Activated naive CD8-positive, alpha-beta T cell treated with anti-CD3 and anti-CD28 coated beads, Interleukin-2, amount 10 ng/mL, durations not matched to agents 7 days and 5 days (primary cell): ENCODE results near the gene TIMM44. TPM values are rescaled to one million over a fixed set of nuclear protein-coding genes. Genes with fewer than 3 reads are reported as not detected.

Experiments used
- ATAC-seq: fragments of 150-1000 bp; cut with Tn5 transposase; one replicate; pipeline ENCODE4 v1.10.0; 2021; ENCODE audit warnings: low read depth, moderate library complexity
- POLR2A ChIA-PET: fragments of 350-600 bp; sonication (Branson Sonifier 250); formaldehyde crosslinking; loops from one replicate; lab custom pipeline; 2021; ENCODE audit warnings: antibody characterized with exemption; lab: Charles Lee
- DNase-seq: peaks from one replicate; pipeline ENCODE4 v3.0.0; 2021
- H3K27ac Mint-ChIP-seq: one replicate; pipeline ENCODE4 v1.8.0; 2022; ENCODE audit warnings: mild to moderate bottlenecking, mixed read lengths
- H3K27me3 Mint-ChIP-seq: one replicate; pipeline ENCODE4 v1.8.0; 2022; ENCODE audit warnings: mild to moderate bottlenecking, moderate library complexity, mixed read lengths
- H3K36me3 Mint-ChIP-seq: one replicate; pipeline ENCODE4 v1.8.0; 2021; ENCODE audit warnings: mild to moderate bottlenecking, mixed read lengths
- H3K4me1 Mint-ChIP-seq: one replicate; pipeline ENCODE4 v1.8.0; 2021; ENCODE audit warnings: mixed read lengths
- H3K4me3 Mint-ChIP-seq: one replicate; pipeline ENCODE4 v1.8.0; 2022; ENCODE audit warnings: mild to moderate bottlenecking, moderate library complexity, mixed read lengths
- H3K9me3 Mint-ChIP-seq: one replicate; pipeline ENCODE4 v1.8.0; 2021; ENCODE audit warnings: mixed read lengths
- total RNA-seq, 2 experiments: library from RNA; stranded (reverse); gene quantifications; one replicate each; pipeline ENCODE4 v1.2.3, GENCODE V29; 2021

The TIMM44 gene
- total RNA-seq, 2 experiments from 2014 or later, result 66.6 to 67.8 TPM

GRCh38 chr19:7953576-7953975 is 10.1 kb upstream of the TIMM44 start:
- H3K27ac Mint-ChIP-seq, result no peak overlapping the region
- no peak overlapping the region for H3K4me3 Mint-ChIP-seq
- no peaks in the 10 kb centered on the region for H3K27me3 Mint-ChIP-seq
- ATAC-seq, result no peak
- POLR2A ChIA-PET, result no interaction called here
- no peaks in the 10 kb centered on the region for H3K36me3 Mint-ChIP-seq
- DNase-seq, result no peak
- no peaks in the 10 kb centered on the region for H3K9me3 Mint-ChIP-seq
- no peaks in the 10 kb centered on the region for H3K4me1 Mint-ChIP-seq

DNA sequence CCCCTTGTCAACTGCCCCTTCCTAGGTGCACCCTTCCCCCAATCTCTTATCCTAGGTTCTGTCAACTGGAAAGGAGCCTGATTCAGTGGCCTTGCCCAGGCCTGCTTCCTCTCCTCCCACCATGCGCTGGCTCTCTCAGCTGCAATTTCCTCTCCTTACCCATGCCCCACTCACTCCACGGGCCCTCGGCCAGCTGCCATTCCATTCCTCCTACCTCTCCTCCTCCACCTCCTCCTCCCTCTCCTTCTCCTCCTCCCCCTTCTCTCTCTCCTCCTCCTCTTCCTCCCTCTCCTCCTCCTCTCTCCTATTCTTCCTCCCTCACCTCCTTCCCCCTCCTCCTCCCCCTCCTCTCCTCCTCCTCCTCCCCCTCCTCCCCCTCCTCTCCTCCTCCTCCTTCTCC is 9.6 kb upstream of the TIMM44 start:
- POLR2A ChIA-PET, result no interaction called here
- Mint-ChIP-seq H3K27me3 (no peaks in the 10 kb centered on the region), H3K4me3 (no peak overlapping the region), H3K9me3 (no peaks in the 10 kb centered on the region), H3K4me1 (no peaks in the 10 kb centered on the region), H3K36me3 (no peaks in the 10 kb centered on the region), H3K27ac (no peak overlapping the region)
- ATAC-seq, result no peak
- DNase-seq, result no peak

DNA sequence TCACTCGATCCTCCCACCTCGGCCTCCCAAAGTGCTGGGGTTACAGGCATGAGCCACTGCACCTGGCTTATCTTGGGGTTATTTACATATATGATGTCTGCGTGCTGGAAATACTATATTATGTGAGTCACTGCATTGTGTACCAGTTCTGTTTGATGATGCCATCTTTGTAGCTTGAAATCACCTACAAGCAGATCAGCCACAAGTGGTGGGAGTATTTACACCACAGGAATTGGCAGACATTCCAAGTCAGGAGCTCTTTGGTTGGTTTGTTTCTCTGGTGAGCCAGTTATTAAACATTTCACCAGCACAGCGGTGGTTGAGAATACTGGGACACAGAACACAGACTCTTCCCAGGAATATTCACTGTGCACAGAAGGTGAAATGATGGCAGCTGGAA is 4.5 kb upstream of the TIMM44 start:
- Mint-ChIP-seq H3K27me3 (no peaks in the 10 kb centered on the region), H3K4me3 (no peak overlapping the region), H3K27ac (no peak overlapping the region), H3K36me3 (no peaks in the 10 kb centered on the region), H3K9me3 (no peaks in the 10 kb centered on the region), H3K4me1 (peaks cover 10% of the 10 kb centered on the region)
- no peak for DNase-seq
- no peak for ATAC-seq
- POLR2A ChIA-PET, result interaction anchor here (0.5 to 0.7 kb wide), 2 partner anchors 57 to 267 kb away, joined by 3 to 4 read pairs; partner anchors contain the start of gene TRAPPC5

DNA sequence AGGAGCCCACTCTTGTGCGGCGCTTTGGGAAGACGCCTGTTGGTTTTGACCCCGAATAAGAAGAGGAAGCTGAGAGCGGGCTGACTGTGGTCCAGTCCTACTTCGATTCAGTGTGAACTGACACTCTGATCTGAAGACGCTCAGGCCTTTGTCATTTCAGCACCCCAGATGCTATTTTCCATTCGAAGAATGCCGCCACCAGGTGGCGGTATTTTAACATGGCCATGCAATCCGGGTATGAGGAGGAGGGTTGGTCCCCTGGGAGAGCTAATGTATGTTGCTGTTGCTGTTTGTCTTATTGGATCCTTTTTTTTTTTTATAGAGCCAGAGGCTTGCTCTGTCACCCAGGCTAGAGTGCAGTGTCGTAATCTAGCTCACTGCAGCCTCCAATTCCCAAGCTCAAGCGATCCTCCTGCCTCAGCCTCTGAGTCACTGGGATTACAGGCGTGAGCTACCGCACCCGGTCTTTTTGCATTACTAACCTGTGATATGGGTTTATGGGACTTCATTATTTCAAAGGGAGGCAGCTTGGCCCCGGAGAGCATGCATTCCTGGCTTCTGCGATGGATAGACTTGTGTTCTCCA is 803 bp upstream of the TIMM44 start:
- H3K4me1 Mint-ChIP-seq, result peaks cover 17% of the 10 kb centered on the region
- ATAC-seq (peak; percentile 37), DNase-seq (peak; percentile 83)
- no peaks in the 10 kb centered on the region for H3K9me3 Mint-ChIP-seq
- POLR2A ChIA-PET, result interaction anchor here (0.6 to 2.5 kb wide), 13 partner anchors 9 to 377 kb away, joined by 3 to 19 read pairs (median 5); partner anchors contain the start of genes CERS4, ELAVL1, MAP2K7 and NDUFA7
- H3K27ac Mint-ChIP-seq, result peak overlapping the region; percentile 89
- H3K36me3 Mint-ChIP-seq, result peaks cover 6% of the 10 kb centered on the region
- H3K4me3 Mint-ChIP-seq, result peak overlapping the region; percentile 87
- H3K27me3 Mint-ChIP-seq, result no peaks in the 10 kb centered on the region

GRCh38 chr19:7942981-7943443 is 454 bp downstream of the TIMM44 start:
- ATAC-seq (peak; percentile 10), DNase-seq (no peak)
- Mint-ChIP-seq H3K27ac (peak overlapping the region; percentile 89), H3K36me3 (peaks cover 9% of the 10 kb centered on the region), H3K9me3 (no peaks in the 10 kb centered on the region), H3K4me3 (peak overlapping the region; percentile 87), H3K4me1 (peaks cover 20% of the 10 kb centered on the region), H3K27me3 (no peaks in the 10 kb centered on the region)
- POLR2A ChIA-PET, result interaction anchor here (0.7 to 2.5 kb wide), 11 partner anchors 14 to 267 kb away, joined by 3 to 19 read pairs (median 5); partner anchors contain the start of genes CERS4, ELAVL1, MAP2K7 and SNAPC2

DNA sequence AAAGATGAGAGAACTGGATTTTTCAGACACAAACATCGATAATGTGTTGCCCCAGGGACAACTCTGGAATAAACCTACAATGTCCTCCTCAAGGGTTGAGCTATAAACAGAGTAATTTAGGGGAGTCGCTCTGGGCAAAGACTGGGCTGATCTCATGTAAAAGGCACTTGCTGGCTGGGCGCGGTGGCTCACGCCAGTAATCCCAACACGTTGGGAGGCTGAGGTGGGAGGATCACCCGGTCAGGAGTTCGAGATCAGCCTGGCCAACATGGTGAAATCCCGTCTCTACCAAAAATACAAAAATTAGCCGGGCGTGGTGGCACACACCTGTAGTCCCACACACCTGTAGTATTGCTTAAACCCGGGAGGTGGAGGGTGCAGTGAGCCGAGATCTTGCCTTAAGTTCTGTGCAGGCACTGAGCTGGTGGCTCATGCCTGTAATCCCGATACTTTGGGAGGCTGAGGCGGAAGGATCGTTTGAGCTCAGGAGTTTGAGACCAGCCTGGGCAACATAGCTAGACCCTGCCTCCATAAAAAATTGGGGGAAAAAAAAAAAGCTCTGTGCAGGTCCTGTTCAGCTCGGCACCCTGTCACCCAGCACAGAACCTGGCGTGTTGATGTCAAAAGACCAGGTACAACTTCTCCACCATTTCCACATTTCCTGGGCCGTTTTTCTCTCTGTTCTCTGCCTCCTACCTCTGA is 1.4 kb downstream of the TIMM44 start:
- H3K4me3 Mint-ChIP-seq, result peak overlapping the region; percentile 87
- ATAC-seq, result no peak
- H3K36me3 Mint-ChIP-seq, result peaks cover 9% of the 10 kb centered on the region
- H3K4me1 Mint-ChIP-seq, result peaks cover 20% of the 10 kb centered on the region
- no peak overlapping the region for H3K27ac Mint-ChIP-seq
- no peaks in the 10 kb centered on the region for H3K9me3 Mint-ChIP-seq
- no peak for DNase-seq
- no peaks in the 10 kb centered on the region for H3K27me3 Mint-ChIP-seq
- POLR2A ChIA-PET, result interaction anchor here (0.6 to 0.8 kb wide), 2 partner anchors 13 to 100 kb away, joined by 3 to 6 read pairs; no protein-coding TSS in a partner anchor

- no peak for ATAC-seq
- Mint-ChIP-seq H3K4me3 (no peak overlapping the region), H3K27ac (no peak overlapping the region), H3K36me3 (peaks cover 10% of the 10 kb centered on the region), H3K27me3 (no peaks in the 10 kb centered on the region), H3K9me3 (no peaks in the 10 kb centered on the region), H3K4me1 (peaks cover 20% of the 10 kb centered on the region)
- POLR2A ChIA-PET, result interaction anchor here (0.8 kb wide), 1 partner anchor 12 kb away, joined by 6 read pairs; no protein-coding TSS in a partner anchor
- DNase-seq, result no peak
Measured at GRCh38 chr19:7940841-7941240, 2.6 kb downstream of the TIMM44 start.

GRCh38 chr19:7934766-7935165 is 8.7 kb downstream of the TIMM44 start:
- H3K36me3 Mint-ChIP-seq, result peaks cover 5% of the 10 kb centered on the region

DNA sequence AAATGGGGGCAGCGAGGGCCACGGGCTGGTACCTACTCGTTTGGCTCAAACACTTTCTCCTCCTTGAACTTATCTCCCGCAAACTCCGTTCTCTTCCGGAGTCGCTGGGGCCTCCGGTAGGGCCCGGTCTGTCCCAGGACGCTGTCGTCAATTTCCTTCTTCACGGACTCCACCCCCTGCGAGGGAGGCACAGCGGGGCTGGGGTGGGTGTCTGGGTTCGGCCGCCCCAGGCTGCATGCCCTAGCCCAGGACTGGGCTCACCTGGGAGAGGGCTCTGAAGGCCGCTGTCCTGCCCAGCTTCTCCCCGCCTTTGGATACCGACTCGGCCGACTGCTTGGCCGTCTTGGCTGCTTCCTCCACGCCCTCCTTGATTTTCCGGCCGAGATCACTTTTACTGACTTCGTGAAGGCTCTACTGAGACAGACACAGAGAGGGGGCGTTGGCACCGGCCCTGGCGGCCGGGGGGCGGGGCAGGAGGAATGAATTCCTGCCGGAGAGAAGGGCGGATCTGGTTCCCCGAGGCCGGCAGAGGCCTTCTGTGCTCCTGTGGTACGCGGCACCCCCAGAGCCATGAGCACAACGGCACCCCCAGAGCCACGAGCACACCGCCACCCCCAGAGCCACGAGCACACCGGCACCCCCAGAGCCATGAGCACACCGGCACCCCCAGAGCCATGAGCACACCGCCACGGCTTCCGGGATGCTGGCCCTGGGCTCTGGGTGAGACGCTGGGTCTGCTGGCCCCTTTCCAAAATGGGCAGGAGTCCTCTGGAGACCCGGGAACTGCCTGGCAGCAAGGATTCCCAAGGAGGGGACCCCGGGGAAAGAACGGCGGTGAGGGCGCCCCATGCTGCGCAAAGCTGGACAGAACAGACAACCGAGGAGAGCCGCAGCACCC is 9.4 kb downstream of the TIMM44 start:
- ATAC-seq, result no peak
- no peak overlapping the region for H3K4me3 Mint-ChIP-seq
- peaks cover 5% of the 10 kb centered on the region for H3K36me3 Mint-ChIP-seq
- peaks cover 3% of the 10 kb centered on the region for H3K4me1 Mint-ChIP-seq
- H3K9me3 Mint-ChIP-seq, result no peaks in the 10 kb centered on the region
- no peak overlapping the region for H3K27ac Mint-ChIP-seq
- no peaks in the 10 kb centered on the region for H3K27me3 Mint-ChIP-seq
- DNase-seq, result no peak
- POLR2A ChIA-PET, result no interaction called here

More at GRCh38 chr19:7934766-7935165, 8.7 kb downstream of the TIMM44 start:
- Mint-ChIP-seq H3K4me3 (no peak overlapping the region), H3K9me3 (no peaks in the 10 kb centered on the region), H3K4me1 (peaks cover 3% of the 10 kb centered on the region), H3K27me3 (no peaks in the 10 kb centered on the region), H3K27ac (no peak overlapping the region)
- POLR2A ChIA-PET, result no interaction called here
- ATAC-seq, result no peak
- DNase-seq, result no peak

DNA sequence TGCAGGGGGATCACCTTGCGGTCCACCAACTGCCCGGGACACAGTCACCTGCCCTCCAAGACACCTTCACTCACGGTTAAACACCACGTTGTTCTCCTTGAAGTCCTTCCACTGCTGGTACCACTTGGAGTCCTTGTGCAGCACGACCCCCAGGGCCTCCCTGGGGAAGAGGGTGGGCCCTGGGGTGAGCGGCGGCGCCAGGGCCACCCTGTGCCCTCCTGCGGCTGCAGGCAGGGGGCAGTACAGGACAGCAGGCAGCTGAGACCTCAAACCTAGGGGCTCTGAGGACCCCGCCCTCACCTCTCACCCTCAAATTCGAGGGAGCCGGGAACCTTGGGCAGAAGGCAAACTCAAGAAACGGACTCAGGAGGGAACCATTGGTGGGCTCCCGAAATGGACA is 10.1 kb downstream of the TIMM44 start:
- POLR2A ChIA-PET, result no interaction called here
- no peaks in the 10 kb centered on the region for H3K9me3 Mint-ChIP-seq
- H3K27me3 Mint-ChIP-seq, result no peaks in the 10 kb centered on the region
- no peaks in the 10 kb centered on the region for H3K4me1 Mint-ChIP-seq
- no peak overlapping the region for H3K27ac Mint-ChIP-seq
- H3K4me3 Mint-ChIP-seq, result no peak overlapping the region
- peaks cover 2% of the 10 kb centered on the region for H3K36me3 Mint-ChIP-seq
- DNase-seq (no peak), ATAC-seq (no peak)

- Mint-ChIP-seq H3K4me1 (no peaks in the 10 kb centered on the region), H3K36me3 (peaks cover 2% of the 10 kb centered on the region), H3K4me3 (no peak overlapping the region), H3K27me3 (no peaks in the 10 kb centered on the region), H3K9me3 (no peaks in the 10 kb centered on the region), H3K27ac (no peak overlapping the region)
- ATAC-seq, result no peak
- POLR2A ChIA-PET, result no interaction called here
- no peak for DNase-seq
Measured at GRCh38 chr19:7932930-7933300, 10.6 kb downstream of the TIMM44 start.

- H3K36me3 Mint-ChIP-seq, result peaks cover 2% of the 10 kb centered on the region
- H3K4me1 Mint-ChIP-seq, result no peaks in the 10 kb centered on the region
- H3K27ac Mint-ChIP-seq, result no peak overlapping the region
- ATAC-seq (no peak), DNase-seq (no peak)
- no peaks in the 10 kb centered on the region for H3K9me3 Mint-ChIP-seq
- no peaks in the 10 kb centered on the region for H3K27me3 Mint-ChIP-seq
- no peak overlapping the region for H3K4me3 Mint-ChIP-seq
- POLR2A ChIA-PET, result no interaction called here
Measured at GRCh38 chr19:7932276-7932929, 11.1 kb downstream of the TIMM44 start.
